Measurements from ENCODE around the gene SZRD1.

The SZRD1 gene

GRCh38 chr1:16436946-16437474 is 70.0 kb downstream of the SZRD1 start, which contains the start of gene SPATA21:
Gene SPATA21 (minus strand): TSS chr1:16437424. CDS start chr1:16431371, 6,053 bp downstream.
- TF ChIP-seq TSHZ2 (CRISPR knock-in tag; IDR thresholded peaks at IDR 0.05) (no peak), POU6F1 (CRISPR knock-in tag; IDR thresholded peaks at IDR 0.05; ENCODE audit: borderline replicate concordance, low read depth) (no peak), CSDC2 (CRISPR knock-in tag; IDR thresholded peaks at IDR 0.05) (no peak)

DNA sequence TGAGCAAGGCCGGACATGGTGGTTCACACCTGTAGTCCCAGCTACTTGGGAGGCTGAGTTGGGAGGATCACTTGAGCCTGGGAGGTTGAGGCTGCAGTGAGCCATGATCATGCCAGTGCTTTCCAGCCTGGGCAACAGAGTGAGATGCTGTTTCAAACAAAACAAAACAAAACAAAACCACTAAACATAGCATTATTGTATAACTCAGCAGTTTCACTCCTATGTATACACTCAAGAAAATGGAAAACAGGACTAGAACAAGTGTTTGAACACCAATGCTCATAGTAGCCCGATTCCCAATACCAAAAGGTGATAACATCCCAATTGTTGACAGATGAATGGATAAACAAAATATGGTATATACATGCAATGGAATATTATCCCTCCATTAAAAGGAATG is 71.5 kb downstream of the SZRD1 start:
- TF ChIP-seq CSDC2 (CRISPR knock-in tag; IDR thresholded peaks at IDR 0.05) (no peak), ISL1 (CRISPR knock-in tag; IDR thresholded peaks at IDR 0.05) (no peak), TCF4 (CRISPR knock-in tag; IDR thresholded peaks at IDR 0.05; ENCODE audit: borderline replicate concordance) (no peak), ARNTL (CRISPR knock-in tag; IDR thresholded peaks at IDR 0.05; ENCODE audit: borderline replicate concordance, low read depth) (no peak), POU6F1 (CRISPR knock-in tag; IDR thresholded peaks at IDR 0.05; ENCODE audit: borderline replicate concordance, low read depth) (no peak), RARB (CRISPR knock-in tag; IDR thresholded peaks at IDR 0.05) (no peak), BACH2 (CRISPR knock-in tag; IDR thresholded peaks at IDR 0.05; ENCODE audit: borderline replicate concordance) (no peak), ZNF8 (CRISPR knock-in tag; IDR thresholded peaks at IDR 0.05) (no peak), ZNF70 (CRISPR knock-in tag; IDR thresholded peaks at IDR 0.05) (no peak), OSR1 (CRISPR knock-in tag; IDR thresholded peaks at IDR 0.05) (no peak), PPARA (CRISPR knock-in tag; IDR thresholded peaks at IDR 0.05; ENCODE audit: borderline replicate concordance) (no peak), TSHZ2 (CRISPR knock-in tag; IDR thresholded peaks at IDR 0.05) (no peak), PATZ1 (CRISPR knock-in tag; IDR thresholded peaks at IDR 0.05; ENCODE audit: borderline replicate concordance) (no peak), ESRRG (CRISPR knock-in tag; IDR thresholded peaks at IDR 0.05) (no peak), ZNF565 (CRISPR knock-in tag; conservative IDR thresholded peaks at IDR 0.05; ENCODE audit: low read depth) (no peak), SNAI2 (CRISPR knock-in tag; IDR thresholded peaks at IDR 0.05) (no peak), ZFP30 (CRISPR knock-in tag; IDR thresholded peaks at IDR 0.05) (no peak)
- TF ChIP-seq, protein P1, sequence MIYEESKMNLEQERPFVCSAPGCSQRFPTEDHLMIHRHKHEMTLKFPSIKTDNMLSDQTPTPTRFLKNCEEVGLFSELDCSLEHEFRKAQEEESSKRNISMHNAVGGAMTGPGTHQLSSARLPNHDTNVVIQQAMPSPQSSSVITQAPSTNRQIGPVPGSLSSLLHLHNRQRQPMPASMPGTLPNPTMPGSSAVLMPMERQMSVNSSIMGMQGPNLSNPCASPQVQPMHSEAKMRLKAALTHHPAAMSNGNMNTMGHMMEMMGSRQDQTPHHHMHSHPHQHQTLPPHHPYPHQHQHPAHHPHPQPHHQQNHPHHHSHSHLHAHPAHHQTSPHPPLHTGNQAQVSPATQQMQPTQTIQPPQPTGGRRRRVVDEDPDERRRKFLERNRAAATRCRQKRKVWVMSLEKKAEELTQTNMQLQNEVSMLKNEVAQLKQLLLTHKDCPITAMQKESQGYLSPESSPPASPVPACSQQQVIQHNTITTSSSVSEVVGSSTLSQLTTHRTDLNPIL (CRISPR knock-in tag; IDR thresholded peaks at IDR 0.05; ENCODE audit: low read depth), result no peak
- ATAC-seq, result no peak

More at GRCh38 chr1:16436946-16437474, 70.0 kb downstream of the SZRD1 start, which contains the start of gene SPATA21:
- no peak for ATAC-seq

All from SK-N-SH treated with all-trans-retinoic acid at 6 μM for 48 hours (cell line).